H1 (cell line): ENCODE data around the gene LMNTD1. TPM values are rescaled to one million over a fixed set of nuclear protein-coding genes. Genes with fewer than 3 reads are reported as not detected.

ENCODE experiments used
- CTCF ChIA-PET: fragments of 300-600 bp; sonication (Branson Sonifier 250); formaldehyde crosslinking; loops from one replicate; lab custom pipeline; 2021; ENCODE audit not compliant: partially characterized antibody; lab: Charles Lee
- POLR2A ChIA-PET: fragments of 300-600 bp; sonication (Branson Sonifier 250); formaldehyde crosslinking; loops from one replicate; lab custom pipeline; 2021; ENCODE audit warnings: inconsistent platforms; ENCODE audit not compliant: partially characterized antibody; lab: Charles Lee
- DNase-seq, 2 experiments: peaks; one replicate each; pipeline versions ENCODE4 v3.0.0 to v3.0.0-alpha.2; 2010 to 2022; ENCODE audit warnings: low spot score in 2 of 2, low read depth in 1 of 2, mixed read lengths in 1 of 2
- FAIRE-seq: peaks from 2 replicates; lab custom pipeline; 2011; peaks lifted over from hg19 to GRCh38; lab: Jason Lieb, UNC
- H2AFZ ChIP-seq: 2 replicates; pipeline ENCODE4 v1.8.1; 2012; ENCODE audit warnings: low read length, inconsistent platforms
- H2AK5ac ChIP-seq: 2 replicates; pipeline ENCODE4 v1.6.1; 2013; ENCODE audit warnings: low read depth, low read length
- H2BK120ac ChIP-seq: replicated peaks from 2 replicates; pipeline ENCODE3; 2013; ENCODE audit warnings: low read depth, low read length, inconsistent platforms
- H2BK12ac ChIP-seq: 2 replicates; pipeline ENCODE4 v1.6.1; 2013; ENCODE audit warnings: low read depth, low read length
- H2BK15ac ChIP-seq: 2 replicates; pipeline ENCODE4 v1.6.1; 2013; ENCODE audit warnings: low read length
- H2BK20ac ChIP-seq: 2 replicates; pipeline ENCODE4 v1.6.1; 2013; ENCODE audit warnings: low read length
- H2BK5ac ChIP-seq: 2 replicates; pipeline ENCODE4 v1.6.1; 2013; ENCODE audit warnings: low read depth, low read length
- H3K14ac ChIP-seq: 2 replicates; pipeline ENCODE4 v1.6.1; 2013; ENCODE audit warnings: inconsistent platforms; ENCODE audit not compliant: insufficient read length
- H3K18ac ChIP-seq: 2 replicates; pipeline ENCODE4 v1.6.1; 2013; ENCODE audit warnings: low read length; ENCODE audit errors: extremely low read depth
- H3K23ac ChIP-seq: 2 replicates; pipeline ENCODE4 v1.6.1; 2013; ENCODE audit warnings: inconsistent platforms; ENCODE audit not compliant: insufficient read length
- H3K23me2 ChIP-seq: 2 replicates; pipeline ENCODE4 v1.6.1; 2013; ENCODE audit warnings: low read depth, low read length
- H3K27ac ChIP-seq: 2 replicates; pipeline ENCODE4 v1.6.1; 2011; ENCODE audit warnings: low read depth, low read length, inconsistent platforms
- H3K27me3 ChIP-seq, 4 experiments: replicated peaks in 1 of 4; 1 replicate in 1 of 4; 2 replicates in 3 of 4; pipeline versions ENCODE4 v1.6.1 to v1.8.1; 2011 to 2013; ENCODE audit warnings: low read length in 3 of 4, mild to moderate bottlenecking in 3 of 4, inconsistent platforms in 2 of 4, mixed read lengths in 2 of 4, moderate library complexity in 1 of 4; ENCODE audit not compliant: control insufficient read depth in 3 of 4, insufficient read depth in 3 of 4; ENCODE audit errors: extremely low read depth in 1 of 4
- H3K36me3 ChIP-seq, 4 experiments: 2 replicates each; pipeline versions ENCODE4 v1.6.1 to v1.8.1; 2011 to 2013; ENCODE audit warnings: mild to moderate bottlenecking in 4 of 4, low read length in 3 of 4, moderate library complexity in 2 of 4, control low read depth in 1 of 4, inconsistent platforms in 1 of 4; ENCODE audit not compliant: insufficient read depth in 4 of 4, control insufficient read depth in 2 of 4
- H3K4ac ChIP-seq: replicated peaks from 2 replicates; pipeline ENCODE3; 2013; ENCODE audit warnings: low read length, low read depth, mixed read lengths, inconsistent platforms; ENCODE audit not compliant: insufficient read length
- H3K4me1 ChIP-seq, 4 experiments: replicated peaks in 1 of 4; 1 replicate in 1 of 4; 2 replicates in 3 of 4; pipeline versions ENCODE4 v1.6.1 to v1.8.1; 2011 to 2013; ENCODE audit warnings: low read length in 3 of 4, inconsistent platforms in 2 of 4, mixed read lengths in 1 of 4; ENCODE audit not compliant: insufficient read depth in 4 of 4, control insufficient read depth in 3 of 4
- H3K4me2 ChIP-seq, 2 experiments: 2 replicates each; pipeline versions ENCODE4 v1.6.1 to v1.8.1; 2011 to 2013; ENCODE audit warnings: low read depth in 2 of 2, low read length in 2 of 2, control low read depth in 1 of 2, inconsistent platforms in 1 of 2, mild to moderate bottlenecking in 1 of 2; ENCODE audit not compliant: insufficient read depth in 1 of 2
- H3K4me3 ChIP-seq, 4 experiments: fragments of 200-600, 300-600 bp in 1 of 4; sonication (generic), shearing (Covaris generic), sonication (Bioruptor Twin) in 1 of 4; 2 replicates each; pipeline versions ENCODE4 v1.5.1 to v1.8.1; 2011 to 2016; ENCODE audit warnings: low read length in 4 of 4, low read depth in 3 of 4, control low read depth in 2 of 4, inconsistent platforms in 2 of 4, mild to moderate bottlenecking in 2 of 4, mixed read lengths in 1 of 4, moderate library complexity in 1 of 4; ENCODE audit not compliant: insufficient read depth in 2 of 4; ENCODE audit errors: extremely low read depth in 1 of 4
- H3K56ac ChIP-seq: replicated peaks from 2 replicates; pipeline ENCODE3; 2013; ENCODE audit warnings: low read depth, mild to moderate bottlenecking, mixed read lengths, low read length, inconsistent platforms; ENCODE audit not compliant: insufficient read length
- H3K79me1 ChIP-seq: 2 replicates; pipeline ENCODE4 v1.6.1; 2013; ENCODE audit warnings: low read depth, low read length, control low read depth
- H3K79me2 ChIP-seq, 2 experiments: 2 replicates each; pipeline versions ENCODE4 v1.6.1 to v1.8.1; 2012 to 2013; ENCODE audit warnings: low read length in 2 of 2, mild to moderate bottlenecking in 2 of 2, inconsistent platforms in 1 of 2; ENCODE audit not compliant: insufficient read depth in 2 of 2, control insufficient read depth in 1 of 2
- H3K9ac ChIP-seq, 4 experiments: replicated peaks in 1 of 4; 1 replicate in 1 of 4; 2 replicates in 3 of 4; pipeline versions ENCODE4 v1.6.1 to v1.8.1; 2011 to 2013; ENCODE audit warnings: low read depth in 3 of 4, low read length in 3 of 4, control low read depth in 2 of 4, mild to moderate bottlenecking in 2 of 4, moderate library complexity in 2 of 4, inconsistent platforms in 1 of 4; ENCODE audit errors: extremely low read depth in 1 of 4
- H3K9me3 ChIP-seq, 2 experiments: 2 replicates each; pipeline versions ENCODE4 v1.6.1 to v1.8.1; 2012 to 2013; ENCODE audit warnings: mild to moderate bottlenecking in 2 of 2, moderate library complexity in 2 of 2, control low read depth in 1 of 2, inconsistent platforms in 1 of 2, low read depth in 1 of 2, low read length in 1 of 2, mixed read lengths in 1 of 2; ENCODE audit not compliant: insufficient read depth in 2 of 2
- H4K20me1 ChIP-seq, 2 experiments: replicated peaks in 1 of 2; 2 replicates each; pipeline versions ENCODE3 to v1.8.1; 2011 to 2013; ENCODE audit warnings: inconsistent platforms in 2 of 2, low read length in 2 of 2, mild to moderate bottlenecking in 1 of 2; ENCODE audit not compliant: insufficient read depth in 2 of 2, control insufficient read depth in 1 of 2
- H4K5ac ChIP-seq: 2 replicates; pipeline ENCODE4 v1.6.1; 2013; ENCODE audit warnings: low read length, low read depth, mixed read lengths, inconsistent platforms; ENCODE audit not compliant: insufficient read length
- H4K8ac ChIP-seq: 2 replicates; pipeline ENCODE4 v1.8.0; 2013; ENCODE audit warnings: mild to moderate bottlenecking, moderate library complexity, low read length, inconsistent platforms; ENCODE audit not compliant: insufficient read depth; ENCODE audit errors: extremely low read depth
- H4K91ac ChIP-seq: replicated peaks from 2 replicates; pipeline ENCODE3; 2013; ENCODE audit warnings: low read length, mixed read lengths, inconsistent platforms; ENCODE audit not compliant: insufficient read length
- CEBPB ChIP-seq: IDR thresholded peaks from 2 replicates; pipeline ENCODE4 v1.6.1; 2012; ENCODE audit warnings: low read depth, low read length
- GTF2F1 ChIP-seq: IDR thresholded peaks from 2 replicates; pipeline ENCODE4 v1.6.1; 2012; ENCODE audit warnings: low read depth, low read length, improper control_type of control experiment, borderline replicate concordance
- SP2 ChIP-seq: IDR thresholded peaks from 2 replicates; pipeline ENCODE4 v1.6.1; 2012; ENCODE audit warnings: mild to moderate bottlenecking, low read length, inconsistent platforms
- TCF12 ChIP-seq: IDR thresholded peaks from 2 replicates; pipeline ENCODE4 v1.6.1; 2011; ENCODE audit warnings: low read depth, mild to moderate bottlenecking, low read length
- TEAD4 ChIP-seq: IDR thresholded peaks from 2 replicates; pipeline ENCODE4 v1.6.1; 2012; ENCODE audit warnings: low read depth, low read length, inconsistent platforms, mixed read lengths
- WGBS, 2 experiments: shearing (Covaris generic) in 1 of 2; methylation state at CpG; one replicate each; pipeline versions ENCODE4 v1.1.6 to v1.1.7; 2013 to 2015; ENCODE audit warnings: low lambda C conversion rate in 2 of 2, mixed read lengths in 2 of 2, inconsistent platforms in 1 of 2, low coverage in 1 of 2, missing lambda C conversion rate in 1 of 2; ENCODE audit not compliant: insufficient replicate concordance in 2 of 2, insufficient coverage in 1 of 2, insufficient read length in 1 of 2; ENCODE audit errors: extremely low coverage in 1 of 2, missing lambda C conversion rate in 1 of 2; 5-methylcytosine and 5-hydroxymethylcytosine counted together
- polyA plus RNA-seq, 7 experiments: library from polyadenylated mRNA; depleted of rRNA in 3 of 7; stranded (reverse) in 5 of 7; unstranded in 2 of 7; fragments of >200 nt in 5 of 7; fragments of 200-250 nt in 2 of 7; gene quantifications; 1 replicate in 5 of 7; 2 replicates in 1 of 7; 4 replicates in 1 of 7; pipeline versions ENCODE4 v1.2.1 to v1.2.3, GENCODE V29; 2011 to 2013; ENCODE audit warnings: missing spikeins in 2 of 7, mixed read lengths in 2 of 7
- total RNA-seq: library from RNA; stranded (reverse); fragmentation: NEBNext Ultra II Directional; extraction: Animal tissue kit (Norgen Biotek cat#: 25700); gene quantifications from 2 replicates; pipeline ENCODE4 v1.2.1, GENCODE V29; 2021

LMNTD1 gene
- total and polyA plus RNA-seq, 2 of the 8 experiments (the other 6 are each of a cell fraction or from before 2014, with no cell fraction given), result not detected

GRCh38 chr12:25494926-25495325, 58.2 kb downstream of the LMNTD1 start:
- Histone ChIP-seq H3K79me2 (no peaks in the 10 kb centered on the region), H3K4me1 (0 out of 7 replicates have a peak, but pooled peaks cover 0 to 3% (median 0%) of the 10 kb centered on the region in 4 experiments), H4K8ac (no peak overlapping the region), H3K23ac (no peak overlapping the region), H3K36me3 (no peaks in the 10 kb centered on the region), H2BK20ac (no peak overlapping the region), H2BK120ac (no peak overlapping the region), H3K9me3 (no peaks in the 10 kb centered on the region), H3K27ac (no peak overlapping the region), H3K27me3 (peaks cover 0 to 9% (median 4%) of the 10 kb centered on the region in 4 experiments; a peak in 3 of 7 replicates), H2BK5ac (no peak overlapping the region), H3K9ac (no peak overlapping the region), H4K91ac (no peak overlapping the region), H3K4ac (no peak overlapping the region), H4K20me1 (no peaks in the 10 kb centered on the region), H2AK5ac (no peak overlapping the region), H3K18ac (no peak overlapping the region), H4K5ac (no peak overlapping the region), H2AFZ (no peak overlapping the region), H2BK15ac (no peak overlapping the region), H3K23me2 (no peaks in the 10 kb centered on the region; the same call in 1 of the 2 replicates), H2BK12ac (no peak overlapping the region), H3K14ac (no peak overlapping the region), H3K4me3 (no peak overlapping the region), H3K79me1 (no peaks in the 10 kb centered on the region), H3K56ac (no peak overlapping the region)
- WGBS, 2 experiments, result 68% methylated on average over 2 of the region's 2 CpGs; no CpG with 5 or more reads in 1 of the 2 experiments
- FAIRE-seq (no peak), DNase-seq (no peak)
- CTCF ChIA-PET, result no interaction called here
- TF ChIP-seq SP2 (no peak), TCF12 (no peak), TEAD4 (no peak), GTF2F1 (no peak), CEBPB (no peak)
- TF ChIP-seq, all 59 proteins: peak for 0
- no peak overlapping the region for H3K4me2 ChIP-seq
- POLR2A ChIA-PET, result no interaction called here
